NCI-H1417 treated with DMSO at 0.1 percent for 48 hours (cell line): ENCODE data around the gene CCDC201.

ENCODE experiments used
- DNase-seq: peaks from one replicate; lab custom pipeline; 2025; lab: John Stamatoyannopoulos, UW

The CCDC201 gene

GRCh38 chr7:45893374-45893995 lies 20.6 kb upstream of the CCDC201 start:
- no peak for DNase-seq

- no peak for DNase-seq
These were observed 19.6 kb upstream of the CCDC201 start for GRCh38 chr7:45892407-45893035.

GRCh38 chr7:45891462-45892402 lies 18.9 kb upstream of the CCDC201 start:
- no peak for DNase-seq

GRCh38 chr7:45890902-45891461 lies 18.1 kb upstream of the CCDC201 start:
- no peak for DNase-seq

GRCh38 chr7:45890125-45890901 lies 17.4 kb upstream of the CCDC201 start:
- DNase-seq = no peak

GRCh38 chr7:45889367-45890067 lies 16.6 kb upstream of the CCDC201 start:
- DNase-seq = no peak

GRCh38 chr7:45888993-45889366 lies 16.1 kb upstream of the CCDC201 start:
- no peak for DNase-seq

- DNase-seq = no peak
These were observed 15.5 kb upstream of the CCDC201 start, which contains the start of gene IGFBP1 for GRCh38 chr7:45888185-45888992. TSS of gene IGFBP1 (plus strand) at chr7:45888488. CDS start at chr7:45888653, 165 bp downstream.

- no peak for DNase-seq
These were observed 14.2 kb upstream of the CCDC201 start for GRCh38 chr7:45886931-45887667.

GRCh38 chr7:45885264-45885882 lies 12.5 kb upstream of the CCDC201 start:
- no peak for DNase-seq

- no peak for DNase-seq
These were observed 11.3 kb upstream of the CCDC201 start for GRCh38 chr7:45884136-45884535.

GRCh38 chr7:45882465-45882810 lies 9.6 kb upstream of the CCDC201 start:
- no peak for DNase-seq

GRCh38 chr7:45881759-45882464 lies 9.0 kb upstream of the CCDC201 start:
- DNase-seq = no peak

GRCh38 chr7:45881280-45881758 lies 8.4 kb upstream of the CCDC201 start:
- no peak for DNase-seq

- no peak for DNase-seq
These were observed 7.6 kb upstream of the CCDC201 start for GRCh38 chr7:45880433-45880860.

- no peak for DNase-seq
These were observed 5.7 kb upstream of the CCDC201 start for GRCh38 chr7:45878457-45879144.

GRCh38 chr7:45876519-45876918 lies 3.6 kb upstream of the CCDC201 start:
- no peak for DNase-seq
